Fibroblast of skin of left quadriceps (primary cell): ENCODE measurements around the gene FAM111A.

Experiments used
- DNase-seq, 2 experiments: peaks; one replicate each; pipeline ENCODE4 v3.0.0-alpha.2; 2013; ENCODE audit warnings: low read depth in 2 of 2

Gene FAM111A

DNA sequence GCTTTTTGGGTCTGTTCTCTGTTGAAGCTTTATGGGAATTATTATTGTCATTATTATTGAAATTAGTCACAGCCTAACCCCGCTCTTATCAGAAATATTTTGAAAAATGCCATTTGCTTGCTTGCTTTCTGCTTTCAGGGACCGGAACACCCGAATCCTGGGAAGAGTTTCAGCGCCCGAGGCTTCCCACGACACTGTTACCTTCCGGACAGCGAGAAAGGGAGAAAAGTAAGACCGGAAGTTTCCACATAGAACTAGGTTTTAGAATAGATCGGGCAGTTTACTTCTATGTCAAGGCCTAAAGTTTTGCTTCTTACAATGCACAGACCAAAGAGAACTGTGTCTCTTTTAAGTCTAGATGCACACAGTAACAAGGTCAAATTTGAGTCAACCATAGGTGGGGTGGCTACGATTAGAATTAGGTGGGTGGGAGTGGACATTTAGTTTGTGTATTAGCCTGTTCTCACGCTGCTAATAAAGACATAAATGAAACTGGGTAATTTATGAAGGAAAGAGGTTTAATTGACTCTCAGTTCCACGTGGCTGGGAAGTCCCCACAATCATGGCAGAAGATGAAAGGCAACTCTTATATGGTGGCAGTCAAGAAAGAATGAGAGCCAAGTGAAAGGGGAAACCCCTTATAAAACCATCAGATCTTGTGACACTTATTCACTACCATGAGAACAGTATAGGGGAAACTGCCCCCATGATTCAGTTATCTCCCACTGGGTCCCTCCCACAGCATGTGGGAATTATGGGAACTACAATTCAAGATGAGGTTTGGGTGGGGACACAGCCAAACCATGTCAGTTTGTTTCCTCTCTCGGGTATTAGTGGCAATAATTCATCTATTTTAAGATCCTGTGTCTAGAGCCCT, 57.1 kb downstream of the FAM111A start:
- DNase-seq = no peak

DNA sequence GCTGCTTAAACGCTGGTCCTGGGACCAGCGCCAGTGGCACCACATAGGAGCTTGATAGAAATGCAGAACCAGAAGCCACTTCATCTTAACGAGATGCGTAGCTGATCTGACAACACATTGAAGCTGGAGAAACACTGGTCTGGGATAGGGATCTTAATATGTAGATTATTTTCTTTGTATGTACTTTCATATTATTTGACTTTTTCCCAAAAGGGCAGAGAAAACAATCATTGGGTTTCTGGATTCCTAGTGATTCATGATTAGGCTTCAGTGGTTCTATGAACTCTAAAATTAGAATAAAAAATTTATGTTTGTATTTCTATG, 57.7 kb downstream of the FAM111A start:
- DNase-seq = no peak

DNA sequence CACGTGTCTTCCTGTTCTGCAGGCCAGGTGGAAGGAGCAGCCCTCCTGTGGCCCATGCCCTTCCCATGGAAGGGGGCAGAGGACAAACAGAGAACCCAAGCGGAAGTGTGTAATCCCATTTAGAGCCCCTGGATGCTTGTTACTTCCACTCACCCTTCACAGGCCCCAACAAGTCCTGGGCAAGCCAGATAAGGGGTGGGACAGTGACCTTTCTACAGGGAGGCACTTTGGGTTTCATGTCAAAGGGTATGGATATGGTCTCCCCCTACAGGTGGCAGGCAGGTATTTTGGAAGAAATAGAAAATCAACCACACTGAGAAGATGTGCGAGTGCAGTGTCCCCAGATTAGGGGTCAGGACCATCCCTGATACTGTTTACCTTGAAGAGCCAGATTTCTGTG, 58.7 kb downstream of the FAM111A start:
- no peak for DNase-seq
